Activated CD4-positive, alpha-beta T cell treated with anti-CD3 and anti-CD28 coated beads, Interleukin-2, amount 50 U/mL, for 16 hours (primary cell): ENCODE measurements around the gene MUSK.
"Not testable (repeated sequence)": the region's sequence is repeated elsewhere in the genome, so short reads cannot be mapped to it uniquely, and the experiment has no call there.

Experiments
- DNase-seq: peaks from one replicate; pipeline ENCODE4 v3.0.0-alpha.2; 2020

Gene MUSK

GRCh38 chr9:110668570-110669167, at the start of gene MUSK:
Gene MUSK, plus strand, starts transcription at chr9:110668791. Its CDS starts 114 bp downstream, at chr9:110668905.
- DNase-seq, result no peak

- DNase-seq, result no peak
Observed at GRCh38 chr9:110619831-110620230, 48.8 kb upstream of the MUSK start.

GRCh38 chr9:110620726-110621125, 47.9 kb upstream of the MUSK start:
- DNase-seq, result no peak

GRCh38 chr9:110622368-110622767, 46.2 kb upstream of the MUSK start:
- no peak for DNase-seq

- DNase-seq, result peak; percentile 38
Observed at GRCh38 chr9:110623462-110624025, 45.0 kb upstream of the MUSK start.

GRCh38 chr9:110626101-110626829, 42.3 kb upstream of the MUSK start:
- peak; percentile 78 for DNase-seq

GRCh38 chr9:110635589-110635988, 33.0 kb upstream of the MUSK start:
- no peak for DNase-seq

- DNase-seq, result no peak
Observed at GRCh38 chr9:110638381-110638954, 30.1 kb upstream of the MUSK start.

- DNase-seq, result no peak
Observed at GRCh38 chr9:110640736-110641135, 27.9 kb upstream of the MUSK start.

- DNase-seq, result no peak
Observed at GRCh38 chr9:110641293-110641692, 27.3 kb upstream of the MUSK start.

GRCh38 chr9:110648696-110649095, 19.9 kb upstream of the MUSK start:
- DNase-seq, result no peak

GRCh38 chr9:110650261-110650660, 18.3 kb upstream of the MUSK start:
- DNase-seq, result no peak

GRCh38 chr9:110650991-110651411, 17.6 kb upstream of the MUSK start:
- no peak for DNase-seq

GRCh38 chr9:110655754-110656641, 12.6 kb upstream of the MUSK start:
- DNase-seq, result no peak

GRCh38 chr9:110659891-110660541, 8.6 kb upstream of the MUSK start:
- no peak for DNase-seq

- no peak for DNase-seq
Observed at GRCh38 chr9:110669433-110669832, 842 bp downstream of the MUSK start.

GRCh38 chr9:110671849-110672248, 3.3 kb downstream of the MUSK start:
- no peak for DNase-seq

GRCh38 chr9:110672873-110673510, 4.4 kb downstream of the MUSK start:
- no peak for DNase-seq

- DNase-seq, result no peak
Observed at GRCh38 chr9:110687497-110687896, 18.9 kb downstream of the MUSK start.

GRCh38 chr9:110688329-110688728, 19.7 kb downstream of the MUSK start:
- no peak for DNase-seq

GRCh38 chr9:110691002-110691549, 22.5 kb downstream of the MUSK start:
- DNase-seq, result no peak

- not testable (repeated sequence) for DNase-seq
Observed at GRCh38 chr9:110695846-110696245, 27.3 kb downstream of the MUSK start.
